Measurements from ENCODE around the gene LDLRAD4.

Gene LDLRAD4

GRCh38 chr18:13227910-13228309 lies 9.3 kb downstream of the LDLRAD4 start:
- H3K27ac ChIP-seq = no peak overlapping the region
- no peak for TF ChIP-seq ZFX (IDR thresholded peaks at IDR 0.05)
- no peak for TF ChIP-seq CTCF (conservative IDR thresholded peaks at IDR 0.05)

- TF ChIP-seq CTCF (conservative IDR thresholded peaks at IDR 0.05) (no peak), ZFX (IDR thresholded peaks at IDR 0.05) (no peak)
- no peak overlapping the region for H3K27ac ChIP-seq
These were observed 10.6 kb downstream of the LDLRAD4 start for GRCh38 chr18:13229001-13229671.

GRCh38 chr18:13231151-13231550 lies 12.6 kb downstream of the LDLRAD4 start:
- no peak for TF ChIP-seq ZFX (IDR thresholded peaks at IDR 0.05)
- no peak for TF ChIP-seq CTCF (conservative IDR thresholded peaks at IDR 0.05)
- H3K27ac ChIP-seq = no peak overlapping the region

GRCh38 chr18:13232086-13232917 lies 13.7 kb downstream of the LDLRAD4 start:
- TF ChIP-seq ZFX (IDR thresholded peaks at IDR 0.05) (no peak), CTCF (conservative IDR thresholded peaks at IDR 0.05) (no peak)
- no peak overlapping the region for H3K27ac ChIP-seq

GRCh38 chr18:13232971-13233786 lies 14.6 kb downstream of the LDLRAD4 start:
- H3K27ac ChIP-seq = no peak overlapping the region
- no peak for TF ChIP-seq CTCF (conservative IDR thresholded peaks at IDR 0.05)
- no peak for TF ChIP-seq ZFX (IDR thresholded peaks at IDR 0.05)

- TF ChIP-seq ZFX (IDR thresholded peaks at IDR 0.05) = no peak
- TF ChIP-seq CTCF (conservative IDR thresholded peaks at IDR 0.05) = no peak
These were observed 15.5 kb downstream of the LDLRAD4 start for GRCh38 chr18:13233787-13234783.

More at GRCh38 chr18:13233787-13234783, 15.5 kb downstream of the LDLRAD4 start:
- H3K27ac ChIP-seq = no peak overlapping the region
